A673 (cell line): ENCODE measurements around the gene CPEB2. TPM values are rescaled to one million over a fixed set of nuclear protein-coding genes. Genes with fewer than 3 reads are reported as not detected.

Experiments used
- BruUV-seq: library from RNA; stranded (reverse); fragments of 400-500 nt; replicated peaks from 2 replicates; lab custom pipeline; 2021; lab: Mats Ljungman, UMichigan
- CTCF ChIA-PET: fragments of 300-600 bp; sonication (Branson Sonifier 250); formaldehyde crosslinking; loops from one replicate; lab custom pipeline; 2022; ENCODE audit warnings: antibody characterized with exemption; lab: Charles Lee
- POLR2A ChIA-PET: fragments of 300-600 bp; sonication (Branson Sonifier 250); formaldehyde crosslinking; loops from one replicate; lab custom pipeline; 2022; ENCODE audit warnings: antibody characterized with exemption; ENCODE audit not compliant: low non-redundant PET; lab: Charles Lee
- DNase-seq: peaks from one replicate; pipeline ENCODE4 v3.0.0-alpha.2; 2015; ENCODE audit warnings: low spot score
- H3K27ac ChIP-seq: fragments of 200-600 bp; sonication (generic); 2 replicates; pipeline ENCODE4 v1.5.1; 2016; ENCODE audit warnings: mixed run types, low read depth, mild to moderate bottlenecking, mixed read lengths, antibody characterized with exemption, low read length; ENCODE audit not compliant: poor library complexity, severe bottlenecking
- H3K27me3 ChIP-seq: fragments of 200-600 bp; sonication (generic); replicated peaks from 2 replicates; pipeline ENCODE4 v1.6.1; 2017; ENCODE audit warnings: mixed run types, low read depth, mild to moderate bottlenecking, mixed read lengths, antibody characterized with exemption, low read length; ENCODE audit not compliant: insufficient read depth, poor library complexity
- H3K36me3 ChIP-seq: fragments of 200-600 bp; sonication (generic); 2 replicates; pipeline ENCODE4 v1.6.1; 2016; ENCODE audit warnings: mixed run types, mild to moderate bottlenecking, mixed read lengths, antibody characterized with exemption, low read length; ENCODE audit not compliant: insufficient read depth, poor library complexity, severe bottlenecking
- H3K4me1 ChIP-seq: fragments of 200-600 bp; sonication (generic); 2 replicates; pipeline ENCODE4 v1.6.1; 2017; ENCODE audit warnings: mixed run types, mild to moderate bottlenecking, mixed read lengths, antibody characterized with exemption, low read length; ENCODE audit not compliant: insufficient read depth, poor library complexity, severe bottlenecking
- H3K4me3 ChIP-seq: fragments of 200-600 bp; sonication (generic); 2 replicates; pipeline ENCODE4 v1.5.1; 2016; ENCODE audit warnings: low read depth, mixed run types, mild to moderate bottlenecking, mixed read lengths, low read length; ENCODE audit not compliant: poor library complexity, severe bottlenecking
- H3K9me3 ChIP-seq: fragments of 200-600 bp; sonication (generic); 2 replicates; pipeline ENCODE4 v1.6.1; 2016; ENCODE audit warnings: mixed run types, low read depth, mild to moderate bottlenecking, mixed read lengths, antibody characterized with exemption, low read length; ENCODE audit not compliant: poor library complexity, severe bottlenecking
- EZH2 ChIP-seq: fragments of 200-600 bp; sonication (generic); IDR thresholded peaks from 2 replicates; pipeline ENCODE4 v1.6.1; 2017; ENCODE audit warnings: borderline replicate concordance, low read depth, mild to moderate bottlenecking, mixed read lengths, antibody characterized with exemption, low read length; ENCODE audit not compliant: poor library complexity, severe bottlenecking
- intact Hi-C: fragments of 100-400 bp; cut with micrococcal nuclease; formaldehyde crosslinking; loops from one replicate; pipeline ENCODE4 v1.10.0; 2022; ENCODE audit not compliant: unreplicated experiment
- total RNA-seq: library from RNA; stranded (reverse); gene quantifications from 2 replicates; pipeline ENCODE4 v1.2.3, GENCODE V29; 2021
- TF ChIP-seq, protein P1 (sequence below): fragments of 300-800, 200-600 bp; sonication (generic); conservative IDR thresholded peaks from 2 replicates; pipeline ENCODE4 v1.5.1; 2017; ENCODE audit warnings: low read depth, mild to moderate bottlenecking, antibody characterized with exemption, low read length, moderate library complexity, mixed read lengths

CPEB2 gene
- total RNA-seq, 1 experiment from 2014 or later, result 75.5 TPM

DNA sequence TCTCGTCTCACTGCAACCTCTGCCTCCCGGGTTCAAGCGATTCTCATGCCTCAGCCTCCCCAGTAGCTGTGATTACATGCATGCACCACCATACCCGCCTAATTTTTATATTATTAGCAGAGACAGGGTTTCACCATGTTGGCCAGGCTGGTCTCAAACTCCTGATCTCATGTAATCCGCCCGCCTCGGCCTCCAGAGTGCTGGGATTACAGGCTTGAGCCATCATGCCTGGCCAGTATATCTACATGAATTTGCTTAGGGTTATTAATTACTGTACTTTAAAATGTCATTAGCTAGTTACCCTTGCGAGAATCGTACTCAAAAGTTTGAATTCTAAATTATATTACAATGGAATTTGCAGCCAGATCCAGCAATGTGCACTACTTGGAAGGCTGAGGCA, 8.9 kb downstream of the CPEB2 start:
- POLR2A ChIA-PET, result interaction anchor here (0.7 kb wide), 1 partner anchor 1357 kb away, joined by 4 read pairs; no protein-coding TSS in a partner anchor
- H3K9me3 ChIP-seq, result no peaks in the 10 kb centered on the region
- peak overlapping the region; percentile 53 for H3K27ac ChIP-seq
- peaks cover 100% of the 10 kb centered on the region for H3K36me3 ChIP-seq
- no peaks in the 10 kb centered on the region for H3K27me3 ChIP-seq
- TF ChIP-seq EZH2, result no peak
- TF ChIP-seq, protein P1, sequence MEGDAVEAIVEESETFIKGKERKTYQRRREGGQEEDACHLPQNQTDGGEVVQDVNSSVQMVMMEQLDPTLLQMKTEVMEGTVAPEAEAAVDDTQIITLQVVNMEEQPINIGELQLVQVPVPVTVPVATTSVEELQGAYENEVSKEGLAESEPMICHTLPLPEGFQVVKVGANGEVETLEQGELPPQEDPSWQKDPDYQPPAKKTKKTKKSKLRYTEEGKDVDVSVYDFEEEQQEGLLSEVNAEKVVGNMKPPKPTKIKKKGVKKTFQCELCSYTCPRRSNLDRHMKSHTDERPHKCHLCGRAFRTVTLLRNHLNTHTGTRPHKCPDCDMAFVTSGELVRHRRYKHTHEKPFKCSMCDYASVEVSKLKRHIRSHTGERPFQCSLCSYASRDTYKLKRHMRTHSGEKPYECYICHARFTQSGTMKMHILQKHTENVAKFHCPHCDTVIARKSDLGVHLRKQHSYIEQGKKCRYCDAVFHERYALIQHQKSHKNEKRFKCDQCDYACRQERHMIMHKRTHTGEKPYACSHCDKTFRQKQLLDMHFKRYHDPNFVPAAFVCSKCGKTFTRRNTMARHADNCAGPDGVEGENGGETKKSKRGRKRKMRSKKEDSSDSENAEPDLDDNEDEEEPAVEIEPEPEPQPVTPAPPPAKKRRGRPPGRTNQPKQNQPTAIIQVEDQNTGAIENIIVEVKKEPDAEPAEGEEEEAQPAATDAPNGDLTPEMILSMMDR, result no peak
- BruUV-seq, result no TSS peak
- DNase-seq, result no peak
- CTCF ChIA-PET, result no interaction called here
- peak overlapping the region; percentile 8 for H3K4me3 ChIP-seq
- intact Hi-C loops, result loop anchor here (10.0 kb wide), 1 partner anchor 1526 kb away; the partner anchor contains the start of gene RAB28
- peaks cover 81% of the 10 kb centered on the region for H3K4me1 ChIP-seq

DNA sequence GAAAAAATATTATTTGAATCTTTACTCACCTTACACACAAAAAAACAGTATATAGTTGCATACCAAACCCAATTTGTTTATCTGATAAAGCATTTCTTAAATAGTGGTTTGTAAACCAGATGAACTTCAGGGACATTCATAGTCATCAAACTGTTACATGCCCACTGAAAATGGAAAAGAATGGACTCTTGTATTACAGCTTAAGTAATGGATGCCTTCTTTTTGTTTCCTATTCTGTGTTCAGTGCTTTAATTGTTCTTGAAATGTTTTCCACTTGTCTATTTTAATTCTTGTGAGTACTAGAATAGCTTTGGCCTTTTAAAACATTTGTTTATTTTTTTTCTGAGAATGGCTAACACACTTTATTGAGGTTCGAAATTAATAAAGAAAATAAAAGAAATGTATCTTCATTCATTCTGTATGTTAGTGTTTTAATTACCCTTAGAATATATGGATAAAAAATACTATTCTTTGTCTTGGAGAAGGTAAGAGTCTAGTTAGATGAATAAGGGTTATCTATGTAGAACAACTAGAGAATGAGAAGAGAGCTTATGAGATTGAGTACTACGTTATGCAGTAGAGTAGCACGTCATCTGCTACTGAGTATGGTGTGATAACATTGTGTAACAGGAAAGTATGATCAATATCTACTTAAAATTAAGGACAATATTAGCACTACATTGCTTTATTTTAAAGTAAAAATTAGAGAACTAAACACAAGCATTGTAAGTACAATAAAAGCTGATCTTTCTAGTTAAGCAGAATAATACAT, 9.9 kb downstream of the CPEB2 start:
- peak overlapping the region; percentile 8 for H3K4me3 ChIP-seq
- H3K27ac ChIP-seq, result peak overlapping the region; percentile 9
- intact Hi-C loops, result loop anchor here (10.0 kb wide), 1 partner anchor 1527 kb away; the partner anchor contains the start of gene RAB28
- H3K27me3 ChIP-seq, result no peaks in the 10 kb centered on the region
- peaks cover 100% of the 10 kb centered on the region for H3K36me3 ChIP-seq
- BruUV-seq, result no TSS peak
- TF ChIP-seq, protein P1, result no peak
- TF ChIP-seq EZH2, result no peak
- no peak for DNase-seq
- ChIA-PET CTCF (no interaction called here), POLR2A (no interaction called here)
- no peaks in the 10 kb centered on the region for H3K9me3 ChIP-seq
- peaks cover 91% of the 10 kb centered on the region for H3K4me1 ChIP-seq

DNA sequence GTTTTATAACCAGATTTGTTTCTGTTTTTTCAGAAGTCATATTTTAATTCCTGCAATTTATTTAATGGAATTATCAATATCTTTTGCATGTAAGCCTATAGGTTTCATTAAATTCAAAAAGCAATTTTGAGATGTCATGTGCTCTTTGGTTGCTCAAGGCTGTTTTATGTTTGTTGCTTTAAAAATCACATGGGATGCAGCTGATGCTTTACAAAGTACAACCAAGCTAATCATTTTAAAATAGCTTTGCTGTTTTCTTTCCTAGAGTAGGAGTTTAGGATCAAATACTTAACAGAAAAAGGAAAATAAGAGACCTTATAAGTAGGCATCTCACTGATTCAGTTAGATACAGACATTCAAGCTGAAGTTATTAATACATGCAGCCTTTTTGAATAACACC, 11.3 kb downstream of the CPEB2 start:
- H3K9me3 ChIP-seq, result no peaks in the 10 kb centered on the region
- ChIA-PET CTCF (no interaction called here), POLR2A (no interaction called here)
- no TSS peak for BruUV-seq
- no peak overlapping the region for H3K4me3 ChIP-seq
- peaks cover 100% of the 10 kb centered on the region for H3K36me3 ChIP-seq
- intact Hi-C loops, result loop anchor here (10.0 kb wide), 1 partner anchor 1529 kb away; the partner anchor contains the start of gene RAB28
- H3K27me3 ChIP-seq, result no peaks in the 10 kb centered on the region
- peak overlapping the region; percentile 23 for H3K27ac ChIP-seq
- DNase-seq, result no peak
- TF ChIP-seq EZH2, result no peak
- TF ChIP-seq, protein P1, result no peak
- peaks cover 91% of the 10 kb centered on the region for H3K4me1 ChIP-seq
